Bronchial epithelial cell (primary cell): ENCODE measurements around the gene VPS52. TPM values are rescaled to one million over a fixed set of nuclear protein-coding genes. Genes with fewer than 3 reads are reported as not detected.

Experiments
- DNase-seq: peaks from one replicate; pipeline ENCODE4 v3.0.0-alpha.2; 2010; ENCODE audit warnings: low read depth
- FAIRE-seq: peaks from 2 replicates; lab custom pipeline; 2011; peaks lifted over from hg19 to GRCh38; lab: Jason Lieb, UNC
- H3K27me3 ChIP-seq: 2 replicates; pipeline ENCODE4 v1.5.1; 2011; ENCODE audit warnings: low read length; ENCODE audit not compliant: control insufficient read depth, insufficient read depth
- H3K36me3 ChIP-seq: 2 replicates; pipeline ENCODE4 v1.5.1; 2011; ENCODE audit warnings: low read length; ENCODE audit not compliant: control insufficient read depth, insufficient read depth
- H3K4me3 ChIP-seq: 2 replicates; pipeline ENCODE4 v1.5.1; 2011; ENCODE audit warnings: mild to moderate bottlenecking, low read depth, low read length, control low read depth
- total RNA-seq: library from RNA; depleted of rRNA; stranded (reverse); fragments of >200 nt; gene quantifications from 2 replicates; pipeline ENCODE4 v1.2.1, GENCODE V29; 2014
- TF ChIP-seq, protein P1 (sequence below): IDR thresholded peaks from 2 replicates; pipeline ENCODE4 v1.5.1; 2011; ENCODE audit warnings: mild to moderate bottlenecking, moderate library complexity, low read length, control low read depth, inconsistent platforms; ENCODE audit not compliant: insufficient read depth, severe bottlenecking

Gene VPS52
- total RNA-seq, 1 donor from 2014 or later: 22.1 TPM

DNA sequence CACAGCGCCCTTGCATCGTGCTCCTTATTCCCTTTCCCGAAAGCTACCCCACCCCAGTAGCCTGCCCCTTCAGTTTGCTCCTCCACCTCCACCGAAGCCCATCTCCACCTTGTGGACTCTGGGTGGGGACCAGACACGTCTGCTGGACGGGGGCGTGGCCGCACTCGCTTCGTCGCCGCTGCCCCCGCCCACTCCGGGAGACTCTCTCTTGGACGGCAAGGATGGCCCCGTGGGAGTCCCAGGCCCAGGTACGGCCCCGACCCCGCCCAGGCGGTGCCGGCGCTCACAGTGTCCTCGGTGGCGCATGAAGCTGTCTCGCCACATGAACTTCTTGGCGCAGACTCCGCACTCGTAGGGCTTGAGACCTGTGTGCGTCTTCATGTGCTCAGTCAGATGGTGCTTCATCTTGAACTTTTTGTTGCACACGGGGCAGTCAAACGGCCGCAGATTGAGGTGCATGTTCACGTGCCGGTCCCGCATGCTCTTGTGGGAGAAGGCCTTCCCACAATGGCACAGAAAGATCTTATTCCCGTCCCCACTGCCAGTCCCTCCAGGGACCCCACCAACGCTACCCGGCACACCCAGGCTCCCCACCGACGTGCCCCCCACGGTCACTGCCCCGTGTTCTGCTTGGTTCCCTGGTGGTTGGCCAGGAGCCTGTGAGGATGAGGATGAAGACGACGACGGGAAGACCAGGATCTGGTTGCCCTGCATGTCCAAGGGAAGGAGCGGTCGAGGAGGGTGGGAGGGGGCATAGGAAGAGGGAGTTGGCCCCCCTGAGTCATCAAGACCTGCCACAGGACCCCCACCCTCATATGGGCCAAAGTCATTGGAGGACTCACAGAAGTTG lies 43.5 kb upstream of the VPS52 start:
- no peak for FAIRE-seq
- TF ChIP-seq, protein P1, sequence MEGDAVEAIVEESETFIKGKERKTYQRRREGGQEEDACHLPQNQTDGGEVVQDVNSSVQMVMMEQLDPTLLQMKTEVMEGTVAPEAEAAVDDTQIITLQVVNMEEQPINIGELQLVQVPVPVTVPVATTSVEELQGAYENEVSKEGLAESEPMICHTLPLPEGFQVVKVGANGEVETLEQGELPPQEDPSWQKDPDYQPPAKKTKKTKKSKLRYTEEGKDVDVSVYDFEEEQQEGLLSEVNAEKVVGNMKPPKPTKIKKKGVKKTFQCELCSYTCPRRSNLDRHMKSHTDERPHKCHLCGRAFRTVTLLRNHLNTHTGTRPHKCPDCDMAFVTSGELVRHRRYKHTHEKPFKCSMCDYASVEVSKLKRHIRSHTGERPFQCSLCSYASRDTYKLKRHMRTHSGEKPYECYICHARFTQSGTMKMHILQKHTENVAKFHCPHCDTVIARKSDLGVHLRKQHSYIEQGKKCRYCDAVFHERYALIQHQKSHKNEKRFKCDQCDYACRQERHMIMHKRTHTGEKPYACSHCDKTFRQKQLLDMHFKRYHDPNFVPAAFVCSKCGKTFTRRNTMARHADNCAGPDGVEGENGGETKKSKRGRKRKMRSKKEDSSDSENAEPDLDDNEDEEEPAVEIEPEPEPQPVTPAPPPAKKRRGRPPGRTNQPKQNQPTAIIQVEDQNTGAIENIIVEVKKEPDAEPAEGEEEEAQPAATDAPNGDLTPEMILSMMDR: no peak
- Histone ChIP-seq H3K27me3 (no peaks in the 10 kb centered on the region), H3K36me3 (peaks cover 19% of the 10 kb centered on the region), H3K4me3 (peak overlapping the region; percentile 93)
- DNase-seq: peak; percentile 52

DNA sequence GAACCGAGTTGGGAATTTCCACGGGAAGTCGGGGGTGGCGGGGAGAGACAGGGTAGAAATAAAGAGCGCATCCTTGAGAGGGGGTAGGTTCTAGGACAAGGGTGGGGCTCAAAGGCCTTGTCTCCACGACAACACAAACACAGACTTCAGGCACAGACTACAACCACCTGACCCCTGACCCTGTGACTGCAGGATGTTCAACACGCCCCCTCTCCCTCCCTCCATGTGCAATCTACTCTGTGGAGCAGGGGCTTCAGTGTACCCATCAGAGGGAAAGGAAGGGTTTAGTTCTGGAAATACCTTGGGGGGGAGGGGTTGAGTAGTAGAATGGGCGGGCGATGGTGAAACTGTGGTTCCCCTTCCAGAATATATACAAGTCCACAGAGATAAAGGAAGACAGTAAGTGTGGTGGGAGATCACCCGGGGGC lies 42.9 kb upstream of the VPS52 start:
- H3K36me3 ChIP-seq: peaks cover 14% of the 10 kb centered on the region
- no peaks in the 10 kb centered on the region for H3K27me3 ChIP-seq
- DNase-seq (peak; percentile 87), FAIRE-seq (no peak)
- H3K4me3 ChIP-seq: peak overlapping the region; percentile 93
- TF ChIP-seq, protein P1: no peak

DNA sequence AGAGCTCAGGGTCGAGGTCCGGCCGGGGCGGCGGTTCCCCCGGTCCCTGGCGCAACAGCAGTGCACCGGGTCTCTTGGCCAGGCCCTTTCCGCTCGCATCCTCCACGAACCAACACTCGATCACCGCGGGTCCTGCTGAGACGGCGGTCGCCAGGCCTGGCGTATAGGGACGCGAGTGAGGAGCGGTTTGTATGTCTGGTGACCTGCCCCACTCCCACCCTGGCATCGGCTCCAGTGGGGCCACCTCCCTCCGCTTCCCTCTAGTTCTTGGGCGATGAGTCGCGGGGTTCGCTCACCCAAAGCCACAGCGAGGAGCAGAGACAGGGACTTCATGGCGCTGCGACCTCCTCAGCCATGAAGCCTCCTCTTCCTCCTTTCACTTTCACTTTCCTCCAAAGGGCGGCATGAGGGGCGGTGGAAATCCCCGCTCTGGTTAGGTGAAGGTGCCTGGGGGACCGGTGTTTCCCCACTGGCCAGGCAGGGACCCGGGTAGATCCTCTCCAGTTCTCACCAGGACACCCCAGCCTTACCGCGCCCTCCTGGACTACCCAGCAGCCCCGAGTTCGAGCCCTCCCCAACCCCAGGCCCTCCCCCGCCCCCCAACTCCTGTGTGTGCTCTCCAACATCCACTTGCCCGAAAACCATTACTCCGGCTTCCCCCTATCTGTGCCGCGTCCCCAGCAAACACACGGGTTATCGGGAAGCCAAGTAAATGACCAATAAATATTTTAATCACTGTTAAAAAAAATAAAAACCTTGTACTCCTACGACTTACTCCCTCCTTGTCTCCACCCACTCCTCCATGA lies 42.2 kb upstream of the VPS52 start, which contains the start of gene TAPBP:
Gene TAPBP, minus strand, starts transcription at position 370 of the 806 bp plus-strand sequence. Its CDS starts 37 bp downstream, at position 333.
- Histone ChIP-seq H3K36me3 (peaks cover 8% of the 10 kb centered on the region), H3K4me3 (peak within 1 kb of the TSS; percentile 93), H3K27me3 (no peaks in the 10 kb centered on the region)
- FAIRE-seq (no peak), DNase-seq (peak; percentile 61)
- TF ChIP-seq, protein P1: no peak

DNA sequence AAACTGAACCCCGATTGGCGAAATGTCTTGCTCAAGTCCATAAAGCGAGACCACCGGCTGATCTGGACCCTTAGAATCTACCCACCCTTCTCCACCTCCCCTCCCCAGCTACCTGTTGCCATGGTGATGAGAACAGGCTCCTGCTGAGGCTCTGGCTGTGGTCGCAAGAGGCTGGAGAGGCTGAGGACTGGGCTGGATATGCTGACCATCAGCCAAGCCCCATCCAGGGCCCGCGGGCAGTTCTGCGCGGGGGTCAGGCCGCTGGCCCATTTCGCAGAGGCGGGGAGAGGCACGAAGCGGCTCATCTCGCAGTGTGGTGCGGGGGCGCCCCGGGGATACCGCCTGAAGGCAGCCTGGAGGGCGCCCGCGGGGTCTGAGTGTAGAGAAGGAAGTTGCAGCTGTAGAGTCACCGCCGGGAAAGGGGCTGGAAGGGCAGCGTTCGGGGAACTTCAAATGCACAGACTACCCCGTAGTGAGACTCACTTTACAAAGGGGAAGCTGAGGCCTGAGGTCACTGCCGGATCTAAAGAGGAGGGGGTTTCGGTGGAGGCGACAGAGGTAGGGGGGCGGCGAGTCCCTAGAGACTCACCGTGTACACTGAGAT lies 41.5 kb upstream of the VPS52 start:
- H3K27me3 ChIP-seq: no peaks in the 10 kb centered on the region
- peak overlapping the region; percentile 93 for H3K4me3 ChIP-seq
- TF ChIP-seq, protein P1: no peak
- DNase-seq: no peak
- FAIRE-seq: no peak
- peaks cover 5% of the 10 kb centered on the region for H3K36me3 ChIP-seq

DNA sequence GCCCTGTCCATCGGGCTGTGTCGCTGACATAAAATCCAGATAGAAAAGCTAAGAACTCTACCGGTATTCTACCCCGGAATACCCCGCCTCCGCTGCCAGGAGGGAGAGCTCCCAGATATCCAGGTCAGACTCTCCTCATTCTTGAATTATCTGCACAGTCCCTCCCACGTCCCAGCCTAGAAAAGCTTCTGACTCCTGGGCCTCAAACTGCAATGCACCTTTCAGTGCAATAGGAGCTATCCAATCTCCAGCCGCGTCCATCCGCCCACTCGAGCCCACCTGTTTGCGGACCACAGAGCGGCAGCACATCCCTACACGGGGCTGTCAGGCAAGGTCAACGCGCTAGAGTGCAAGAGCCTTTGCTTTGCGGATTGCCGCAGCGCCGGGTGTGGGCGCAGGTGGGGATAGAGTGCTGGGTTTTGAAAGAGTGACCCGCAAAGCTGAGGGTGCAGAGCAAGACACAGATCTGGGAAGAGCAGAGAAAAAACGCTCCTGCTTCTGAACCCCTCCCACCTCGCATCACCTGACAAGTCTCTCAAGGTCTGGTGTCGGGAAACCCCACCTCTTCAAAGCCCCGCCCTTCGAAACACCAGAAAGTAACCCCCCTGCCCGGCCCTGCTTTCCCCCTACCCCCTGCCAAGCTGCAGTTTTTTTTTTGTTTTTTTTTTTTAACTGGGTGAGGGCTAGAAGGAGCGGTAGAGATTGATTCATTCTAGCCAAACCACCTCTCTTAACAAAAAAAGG lies 40.9 kb upstream of the VPS52 start:
- FAIRE-seq (no peak), DNase-seq (peak; percentile 84)
- Histone ChIP-seq H3K27me3 (no peaks in the 10 kb centered on the region), H3K4me3 (peak overlapping the region; percentile 93), H3K36me3 (peaks cover 5% of the 10 kb centered on the region)
- TF ChIP-seq, protein P1: no peak
